Breast epithelium (tissue), 3 donors: ENCODE results near the gene VPS29.

Experiments
- POLR2A ChIP-seq: fragments of 450-650 bp; IDR thresholded peaks from one replicate; pipeline ENCODE4 v1.6.1; 2016; ENCODE audit warnings: antibody characterized with exemption, mild to moderate bottlenecking, moderate library complexity
- POLR2AphosphoS5 ChIP-seq, 3 donors: sonication (generic); formaldehyde crosslinking; IDR thresholded peaks; one replicate each; pipeline ENCODE4 v1.6.1; 2017; ENCODE audit warnings: antibody characterized with exemption in 3 of 3
- TF ChIP-seq, protein P1 (sequence below), 3 donors: fragments of 450-650 bp; IDR thresholded peaks; one replicate each; pipeline ENCODE4 v1.5.1; 2016 to 2017; ENCODE audit warnings: antibody characterized with exemption in 3 of 3, mild to moderate bottlenecking in 3 of 3, moderate library complexity in 3 of 3

DNA sequence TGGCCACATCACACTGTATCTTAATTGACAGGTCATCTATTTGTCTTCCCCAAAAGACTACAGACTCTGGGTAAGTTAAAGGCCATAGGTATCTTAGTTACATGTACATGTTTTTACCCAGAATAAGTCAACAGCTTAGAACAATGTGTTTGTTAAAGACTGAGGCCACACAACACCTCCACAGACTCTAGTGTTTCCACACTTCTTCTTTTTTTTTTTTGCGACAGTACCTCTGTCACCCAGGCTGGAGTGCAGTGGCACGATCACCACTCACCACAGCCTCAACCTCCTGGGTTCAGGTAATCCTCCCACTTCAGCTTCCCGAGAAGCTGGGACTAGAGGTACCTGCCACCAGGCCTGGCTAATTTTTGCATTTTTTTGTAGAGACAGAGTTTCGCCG, 35.1 kb downstream of the VPS29 start:
- TF ChIP-seq, protein P1, sequence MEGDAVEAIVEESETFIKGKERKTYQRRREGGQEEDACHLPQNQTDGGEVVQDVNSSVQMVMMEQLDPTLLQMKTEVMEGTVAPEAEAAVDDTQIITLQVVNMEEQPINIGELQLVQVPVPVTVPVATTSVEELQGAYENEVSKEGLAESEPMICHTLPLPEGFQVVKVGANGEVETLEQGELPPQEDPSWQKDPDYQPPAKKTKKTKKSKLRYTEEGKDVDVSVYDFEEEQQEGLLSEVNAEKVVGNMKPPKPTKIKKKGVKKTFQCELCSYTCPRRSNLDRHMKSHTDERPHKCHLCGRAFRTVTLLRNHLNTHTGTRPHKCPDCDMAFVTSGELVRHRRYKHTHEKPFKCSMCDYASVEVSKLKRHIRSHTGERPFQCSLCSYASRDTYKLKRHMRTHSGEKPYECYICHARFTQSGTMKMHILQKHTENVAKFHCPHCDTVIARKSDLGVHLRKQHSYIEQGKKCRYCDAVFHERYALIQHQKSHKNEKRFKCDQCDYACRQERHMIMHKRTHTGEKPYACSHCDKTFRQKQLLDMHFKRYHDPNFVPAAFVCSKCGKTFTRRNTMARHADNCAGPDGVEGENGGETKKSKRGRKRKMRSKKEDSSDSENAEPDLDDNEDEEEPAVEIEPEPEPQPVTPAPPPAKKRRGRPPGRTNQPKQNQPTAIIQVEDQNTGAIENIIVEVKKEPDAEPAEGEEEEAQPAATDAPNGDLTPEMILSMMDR (IDR thresholded peaks at IDR 0.05), result no peak
- TF ChIP-seq POLR2A, result no peak
- no peak for TF ChIP-seq POLR2AphosphoS5 (IDR thresholded peaks at IDR 0.05)
